T-cell (primary cell): ENCODE results near the gene KLF13. TPM values are rescaled to one million over a fixed set of nuclear protein-coding genes. Genes with fewer than 3 reads are reported as not detected.
A peak's percentile ranks its signal among the peaks of the same experiment; 100 is the strongest.
"Not testable (repeated sequence)": the region's sequence is repeated elsewhere in the genome, so short reads cannot be mapped to it uniquely, and the experiment has no call there.

Source experiments
- ATAC-seq, 4 experiments: fragments of 200-7000 bp in 3 of 4; fragments of 150-1000 bp in 1 of 4; cut with Tn5 transposase; replicated peaks in 1 of 4; 1 replicate in 3 of 4; 2 replicates in 1 of 4; pipeline ENCODE4 v1.10.0; 2021; ENCODE audit warnings: moderate library complexity in 3 of 4, mild to moderate bottlenecking in 2 of 4, moderate number of reproducible peaks in 1 of 4
- CTCF ChIA-PET, 2 donors: fragments of 300-600 bp; sonication (Branson Sonifier 250); formaldehyde crosslinking; loops; one replicate each; lab custom pipeline; 2022; ENCODE audit warnings: antibody characterized with exemption in 2 of 2; lab: Charles Lee
- POLR2A ChIA-PET, 2 donors: fragments of 300-600 bp; sonication (Branson Sonifier 250); formaldehyde crosslinking; loops; one replicate each; lab custom pipeline; 2022; ENCODE audit warnings: antibody characterized with exemption in 2 of 2; lab: Charles Lee
- DNase-seq, 35 experiments: peaks; one replicate each; pipeline versions ENCODE4 v3.0.0 to v3.0.0-alpha.2; 2013 to 2023
- H3K27ac ChIP-seq: one replicate; pipeline ENCODE4 v1.5.1; 2013; ENCODE audit warnings: low read length
- H3K27me3 ChIP-seq, 2 experiments: replicated peaks in 1 of 2; 1 replicate in 1 of 2; 2 replicates in 1 of 2; pipeline versions ENCODE4 v1.6.1 to v1.7.0; 2013; ENCODE audit warnings: low read length in 1 of 2, mixed read lengths in 1 of 2; ENCODE audit not compliant: control insufficient read depth in 2 of 2, insufficient read depth in 2 of 2; ENCODE audit errors: extremely low read depth in 1 of 2
- H3K36me3 ChIP-seq, 2 donors: 1 replicate in 1 of 2; 2 replicates in 1 of 2; pipeline versions ENCODE4 v1.6.1 to v1.7.0; 2013; ENCODE audit warnings: low read length in 1 of 2; ENCODE audit not compliant: control insufficient read depth in 2 of 2, insufficient read depth in 1 of 2; ENCODE audit errors: extremely low read depth in 1 of 2
- H3K4me1 ChIP-seq, 2 experiments: 1 replicate in 1 of 2; 2 replicates in 1 of 2; pipeline versions ENCODE4 v1.6.1 to v1.7.0; 2013; ENCODE audit warnings: low read length in 2 of 2, mixed read lengths in 1 of 2; ENCODE audit not compliant: insufficient read depth in 2 of 2, control insufficient read depth in 1 of 2; ENCODE audit errors: extremely low read depth in 1 of 2
- H3K4me3 ChIP-seq, 2 donors: 1 replicate in 1 of 2; 2 replicates in 1 of 2; pipeline versions ENCODE4 v1.5.1 to v1.7.0; 2013; ENCODE audit warnings: mild to moderate bottlenecking in 2 of 2, low read length in 1 of 2, moderate library complexity in 1 of 2; ENCODE audit not compliant: control insufficient read depth in 1 of 2; ENCODE audit errors: extremely low read depth in 1 of 2
- H3K9me3 ChIP-seq: 2 replicates; pipeline ENCODE4 v1.7.0; 2013
- H3K27ac Mint-ChIP-seq, 2 donors: one replicate each; pipeline ENCODE4 v1.8.0; 2020 to 2021; ENCODE audit warnings: mild to moderate bottlenecking in 2 of 2, mixed read lengths in 2 of 2
- H3K27me3 Mint-ChIP-seq, 2 donors: one replicate each; pipeline ENCODE4 v1.8.0; 2021 to 2022; ENCODE audit warnings: mixed read lengths in 2 of 2
- H3K36me3 Mint-ChIP-seq: one replicate; pipeline ENCODE4 v1.8.0; 2021; ENCODE audit warnings: mixed read lengths
- H3K4me1 Mint-ChIP-seq, 3 donors: one replicate each; pipeline ENCODE4 v1.8.0; 2020 to 2022; ENCODE audit warnings: mixed read lengths in 3 of 3, mild to moderate bottlenecking in 1 of 3
- H3K4me3 Mint-ChIP-seq, 3 donors: one replicate each; pipeline ENCODE4 v1.8.0; 2020 to 2022; ENCODE audit warnings: mild to moderate bottlenecking in 3 of 3, mixed read lengths in 3 of 3, moderate library complexity in 3 of 3
- H3K9me3 Mint-ChIP-seq, 3 donors: one replicate each; pipeline ENCODE4 v1.8.0; 2020 to 2022; ENCODE audit warnings: mixed read lengths in 3 of 3
- WGBS: methylation state at CpG from one replicate; pipeline ENCODE4 v1.1.5; 2013; ENCODE audit warnings: missing lambda C conversion rate; ENCODE audit not compliant: insufficient coverage; 5-methylcytosine and 5-hydroxymethylcytosine counted together
- total RNA-seq, 35 experiments: library from RNA in 6 of 35; stranded (reverse) in 6 of 35; fragments of 120-200 nt in 1 of 35; gene quantifications; one replicate each; pipeline versions ENCODE4 v1.2.1 to v1.2.4 and lab custom pipeline; 2013 to 2026

The KLF13 gene
- total RNA-seq, 5 donors from 2014 or later (not counting 1 experiment from before 2014, with no cell fraction given) = 218 to 327 (median 288) TPM

DNA sequence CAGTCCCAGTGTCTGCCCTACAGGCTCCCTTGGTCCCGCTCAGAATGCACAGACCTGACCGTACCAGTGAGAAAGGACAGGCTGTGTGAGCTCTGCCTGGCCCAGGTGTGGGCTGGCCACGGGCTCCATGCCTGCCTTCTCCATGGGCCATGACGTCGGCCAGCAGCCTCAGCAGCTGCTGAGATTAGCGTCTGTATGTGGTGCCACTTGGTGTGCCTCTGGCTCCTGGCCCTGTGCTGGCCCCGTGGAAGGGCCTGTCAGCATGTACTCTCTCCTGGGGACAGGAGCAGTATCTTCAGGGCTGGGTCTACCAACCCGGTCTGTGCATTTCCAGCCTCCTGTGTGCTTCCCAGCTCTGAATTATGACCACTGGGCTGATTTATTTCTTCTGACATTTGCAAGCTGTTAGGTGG, 25.7 kb downstream of the KLF13 start:
- ChIA-PET CTCF (interaction anchor here in 1 of 2 donors (2.0 kb wide), 1 partner anchor 11 kb away, joined by 4 read pairs; no protein-coding TSS in a partner anchor), POLR2A (interaction anchor here in 1 of 2 donors (0.7 kb wide), 1 partner anchor 151 kb away, joined by 3 read pairs; no protein-coding TSS in a partner anchor)
- DNase-seq (no peak), ATAC-seq (peak in 2 of 4 experiments; percentile 4 to 6)
- no peaks in the 10 kb centered on the region for H3K27me3 Mint-ChIP-seq
- H3K36me3 ChIP-seq = peaks cover 0 to 50% of the 10 kb centered on the region in 2 donors
- peaks cover 87 to 100% of the 10 kb centered on the region in 2 experiments for H3K4me1 ChIP-seq
- no peaks in the 10 kb centered on the region for H3K27me3 ChIP-seq
- WGBS = 21% methylated on average over 8 of the region's 8 CpGs
- H3K9me3 Mint-ChIP-seq = no peaks in the 10 kb centered on the region
- H3K4me3 ChIP-seq = no peak overlapping the region
- H3K27ac ChIP-seq = peak overlapping the region; percentile 99
- H3K27ac Mint-ChIP-seq = peak overlapping the region; percentile 96 to 98
- peaks cover 31% of the 10 kb centered on the region for H3K36me3 Mint-ChIP-seq
- H3K4me3 Mint-ChIP-seq = peak overlapping the region; percentile 62 to 94 (median 76)
- peaks cover 96 to 100% (median 100%) of the 10 kb centered on the region in 3 donors for H3K4me1 Mint-ChIP-seq
- H3K9me3 ChIP-seq = no peaks in the 10 kb centered on the region

DNA sequence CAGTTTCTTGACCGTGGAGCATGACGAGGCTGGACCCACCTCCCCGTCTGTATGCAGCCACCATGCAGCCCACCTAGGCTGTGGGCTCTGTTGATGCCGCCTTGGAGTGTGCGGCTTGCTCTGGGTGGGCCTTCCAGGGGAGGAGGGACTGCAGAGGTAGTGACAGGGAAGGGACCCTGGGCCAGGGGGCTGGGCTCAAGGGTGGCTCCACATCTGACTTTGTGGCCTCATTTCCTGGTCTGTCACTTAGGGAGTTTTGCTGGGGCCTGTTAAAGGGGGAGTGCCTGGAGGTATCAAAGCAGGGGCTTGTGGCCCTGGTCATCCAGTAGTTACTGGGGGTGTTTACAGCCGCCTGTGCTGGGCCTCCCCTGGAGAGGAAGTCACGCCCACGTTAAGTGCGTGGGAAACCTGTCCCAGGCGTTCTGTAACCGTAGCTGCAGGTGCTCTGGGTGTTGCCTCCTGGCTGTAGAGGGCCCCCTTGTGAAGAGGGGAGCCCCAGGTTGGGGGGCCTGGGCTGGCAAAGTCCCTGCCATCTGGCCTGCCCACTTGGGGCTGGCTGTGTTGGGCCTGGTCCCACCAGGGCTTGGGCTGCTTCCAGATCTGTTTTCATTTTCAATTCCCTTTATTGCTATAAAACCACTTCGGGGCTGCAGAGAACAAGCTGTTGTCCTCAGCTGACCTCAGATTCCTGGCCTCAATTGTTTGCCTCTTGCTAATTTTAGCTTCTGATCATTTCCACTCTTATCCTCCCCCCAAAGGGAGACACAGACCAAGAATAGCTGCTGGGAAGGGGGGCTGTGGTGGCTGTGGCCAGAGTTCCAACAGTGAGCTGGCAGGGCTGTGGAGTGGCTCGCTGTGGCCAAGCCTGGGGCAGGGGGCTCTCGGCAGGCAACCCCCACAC, 26.5 kb downstream of the KLF13 start:
- peak overlapping the region; percentile 62 to 94 (median 76) for H3K4me3 Mint-ChIP-seq
- no peaks in the 10 kb centered on the region for H3K27me3 Mint-ChIP-seq
- Histone ChIP-seq H3K9me3 (no peaks in the 10 kb centered on the region), H3K36me3 (peaks cover 0 to 47% of the 10 kb centered on the region in 2 donors), H3K27ac (peak overlapping the region; percentile 99), H3K27me3 (no peaks in the 10 kb centered on the region), H3K4me3 (peak overlapping the region; percentile 18 to 61), H3K4me1 (peaks cover 89 to 100% of the 10 kb centered on the region in 2 experiments)
- peaks cover 30% of the 10 kb centered on the region for H3K36me3 Mint-ChIP-seq
- peaks cover 96 to 100% (median 100%) of the 10 kb centered on the region in 3 donors for H3K4me1 Mint-ChIP-seq
- CTCF ChIA-PET = interaction anchor here (0.9 to 2.0 kb wide), 4 partner anchors 10 to 135 kb away, joined by 3 to 6 read pairs (median 4); no protein-coding TSS in a partner anchor
- 21% methylated on average over 10 of the region's 14 CpGs for WGBS
- ATAC-seq = peak; percentile 50 to 69 (median 58)
- H3K9me3 Mint-ChIP-seq = no peaks in the 10 kb centered on the region
- H3K27ac Mint-ChIP-seq = peak overlapping the region; percentile 96 to 98
- POLR2A ChIA-PET = interaction anchor here in 1 of 2 donors (0.6 to 1.2 kb wide), 2 partner anchors 24 to 146 kb away, joined by 3 to 17 read pairs; no protein-coding TSS in a partner anchor
- peak in 31 of 35 experiments; percentile 31 to 76 (median 51) for DNase-seq

DNA sequence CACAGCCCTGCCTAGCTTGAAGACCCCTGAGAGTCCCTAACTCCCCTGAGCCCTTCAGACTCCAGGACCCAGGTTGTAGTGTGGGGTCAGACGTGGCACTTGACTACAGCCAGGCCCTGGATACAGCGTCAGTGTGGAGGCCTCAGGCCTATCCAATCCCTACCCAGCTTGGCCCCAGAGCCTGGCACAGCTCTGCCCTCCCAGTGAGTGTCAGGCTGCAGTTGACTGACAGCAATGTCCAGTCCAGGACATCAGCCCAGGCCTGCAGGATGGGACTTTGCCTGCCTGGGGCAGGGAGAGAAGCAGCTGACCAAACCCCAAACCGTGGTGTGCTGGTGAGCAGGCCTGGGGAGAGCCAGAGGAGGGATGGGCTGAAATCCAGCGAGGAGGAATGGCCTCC, 27.3 kb downstream of the KLF13 start:
- peak overlapping the region; percentile 18 to 61 for H3K4me3 ChIP-seq
- 29% methylated on average over 1 of the region's 4 CpGs for WGBS
- Mint-ChIP-seq H3K27ac (peak overlapping the region; percentile 96 to 98), H3K9me3 (no peaks in the 10 kb centered on the region), H3K27me3 (no peaks in the 10 kb centered on the region), H3K36me3 (peaks cover 30% of the 10 kb centered on the region), H3K4me3 (peak overlapping the region in 1 of 3 donors; percentile 94), H3K4me1 (peaks cover 96 to 100% (median 100%) of the 10 kb centered on the region in 3 donors)
- peak overlapping the region; percentile 99 for H3K27ac ChIP-seq
- ChIA-PET CTCF (interaction anchor here (0.9 to 2.0 kb wide), 4 partner anchors 9 to 135 kb away, joined by 3 to 6 read pairs (median 4); no protein-coding TSS in a partner anchor), POLR2A (interaction anchor here in 1 of 2 donors (1.2 kb wide), 1 partner anchor 25 kb away, joined by 17 read pairs; no protein-coding TSS in a partner anchor)
- DNase-seq (no peak), ATAC-seq (no peak)
- H3K9me3 ChIP-seq = no peaks in the 10 kb centered on the region
- peaks cover 0 to 46% of the 10 kb centered on the region in 2 donors for H3K36me3 ChIP-seq
- no peaks in the 10 kb centered on the region for H3K27me3 ChIP-seq
- H3K4me1 ChIP-seq = peaks cover 87 to 99% of the 10 kb centered on the region in 2 experiments

DNA sequence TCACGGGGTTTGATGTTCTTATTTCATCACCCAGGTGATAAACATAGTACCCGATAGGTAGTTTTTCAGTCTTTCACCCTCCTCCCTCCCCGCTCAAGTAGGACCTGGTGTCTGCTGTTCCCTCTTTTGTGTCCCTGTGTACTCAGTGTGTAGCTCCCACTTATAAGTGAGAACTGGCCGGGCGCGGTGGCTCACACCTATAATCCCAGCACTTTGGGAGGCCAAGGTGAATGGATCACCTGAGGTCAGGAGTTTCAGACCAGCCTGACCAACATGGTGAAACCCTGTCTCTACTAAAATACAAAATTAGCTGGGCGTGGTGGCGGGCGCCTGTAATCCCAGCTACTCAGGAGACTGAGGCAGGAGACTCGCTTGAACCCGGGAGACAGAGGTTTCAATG, 29.5 kb downstream of the KLF13 start:
- not testable (repeated sequence) for ATAC-seq, H3K9me3 Mint-ChIP-seq, H3K9me3 ChIP-seq, DNase-seq, H3K27me3 Mint-ChIP-seq, H3K27me3 ChIP-seq
- Mint-ChIP-seq H3K27ac (peak overlapping the region; percentile 96 to 98), H3K4me3 (peak overlapping the region; percentile 79 to 94 (median 80)), H3K4me1 (peaks cover 96 to 100% (median 99%) of the 10 kb centered on the region in 3 donors), H3K36me3 (peaks cover 35% of the 10 kb centered on the region)
- ChIA-PET CTCF (interaction anchor here in 1 of 2 donors (1.3 to 2.4 kb wide), 2 partner anchors 10 to 11 kb away, joined by 5 to 12 read pairs; no protein-coding TSS in a partner anchor), POLR2A (interaction anchor here in 1 of 2 donors (1.7 kb wide), 1 partner anchor 9 kb away, joined by 4 read pairs; no protein-coding TSS in a partner anchor)
- Histone ChIP-seq H3K27ac (peak overlapping the region; percentile 99), H3K4me3 (peak overlapping the region in 1 of 2 donors; percentile 62), H3K4me1 (peaks cover 87 to 99% of the 10 kb centered on the region in 2 experiments), H3K36me3 (peaks cover 0 to 39% of the 10 kb centered on the region in 2 donors)
- WGBS = 87% methylated on average over 7 of the region's 11 CpGs

DNA sequence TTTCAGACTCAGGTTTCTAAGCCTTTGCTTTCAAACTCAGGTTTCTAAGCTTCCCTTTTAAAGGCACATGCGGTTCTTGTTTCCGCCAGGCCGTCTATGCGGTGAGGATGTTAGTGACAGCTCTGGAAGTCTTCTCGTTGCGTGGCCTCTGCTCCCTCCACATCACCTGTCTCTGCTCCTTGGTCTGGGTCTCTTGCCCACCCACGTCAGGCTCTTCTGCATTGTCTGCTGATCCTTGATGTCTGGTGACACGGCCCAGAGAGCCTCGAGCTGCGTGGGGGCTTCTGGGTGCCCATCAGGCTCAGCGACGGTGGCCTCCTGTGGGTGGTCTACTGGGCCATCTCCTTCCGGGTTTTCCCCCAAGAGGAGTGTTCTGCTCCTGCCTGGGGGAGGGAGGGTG, 30.5 kb downstream of the KLF13 start:
- H3K4me1 Mint-ChIP-seq = peaks cover 96 to 100% (median 99%) of the 10 kb centered on the region in 3 donors
- ATAC-seq = no peak
- peak overlapping the region; percentile 79 to 94 (median 80) for H3K4me3 Mint-ChIP-seq
- Histone ChIP-seq H3K4me1 (peaks cover 83 to 99% of the 10 kb centered on the region in 2 experiments), H3K9me3 (no peaks in the 10 kb centered on the region), H3K36me3 (peaks cover 0 to 39% of the 10 kb centered on the region in 2 donors), H3K27me3 (no peaks in the 10 kb centered on the region), H3K27ac (peak overlapping the region; percentile 99), H3K4me3 (peak overlapping the region; percentile 34 to 55)
- WGBS = 0% methylated on average over 2 of the region's 13 CpGs
- peak in 12 of 35 experiments; percentile 23 to 69 (median 40) for DNase-seq
- CTCF ChIA-PET = interaction anchor here (0.8 to 2.4 kb wide), 6 partner anchors 9 to 133 kb away, joined by 3 to 12 read pairs (median 3); no protein-coding TSS in a partner anchor
- no peaks in the 10 kb centered on the region for H3K27me3 Mint-ChIP-seq
- no peaks in the 10 kb centered on the region for H3K9me3 Mint-ChIP-seq
- peaks cover 35% of the 10 kb centered on the region for H3K36me3 Mint-ChIP-seq
- H3K27ac Mint-ChIP-seq = peak overlapping the region; percentile 96 to 98
- POLR2A ChIA-PET = interaction anchor here (0.6 to 1.7 kb wide), 3 partner anchors 10 to 28 kb away, joined by 3 to 6 read pairs (median 4); no protein-coding TSS in a partner anchor
